HEK293 (cell line): ENCODE data around the gene LAMA2.

Experiments
- CTCF ChIA-PET: fragments of 350-600 bp; formaldehyde crosslinking; extraction: SDS; loops from one replicate; lab custom pipeline; 2021; ENCODE audit warnings: antibody characterized with exemption; lab: Yijun Ruan, JAX
- POLR2A ChIA-PET: fragments of 300-600 bp; formaldehyde crosslinking; extraction: SDS; loops from one replicate; lab custom pipeline; 2020; ENCODE audit warnings: antibody characterized with exemption, inconsistent platforms; lab: Yijun Ruan, JAX
- H3K27ac ChIP-seq: fragments of 200-500 bp; sonication (Bioruptor generic); 2 replicates; pipeline ENCODE4 v1.5.1; 2014; ENCODE audit warnings: low read depth, low read length, control low read depth, inconsistent platforms; ENCODE audit errors: extremely low read depth
- H3K36me3 ChIP-seq, 2 experiments: fragments of 200-500 bp in 1 of 2; sonication (Bioruptor generic) in 1 of 2; 1 replicate in 1 of 2; 2 replicates in 1 of 2; pipeline ENCODE4 v1.5.1; 2014 to 2017; ENCODE audit warnings: inconsistent platforms in 2 of 2, low read length in 2 of 2; ENCODE audit not compliant: control insufficient read depth in 2 of 2, insufficient read depth in 1 of 2
- H3K4me1 ChIP-seq: fragments of 200-500 bp; sonication (Bioruptor generic); 2 replicates; pipeline ENCODE4 v1.5.1; 2014; ENCODE audit warnings: mild to moderate bottlenecking, low read length, inconsistent platforms; ENCODE audit not compliant: control insufficient read depth, insufficient read depth
- H3K4me3 ChIP-seq: 2 replicates; pipeline ENCODE4 v1.5.1; 2011; ENCODE audit warnings: low read depth, mild to moderate bottlenecking, control low read depth, low read length, moderate library complexity
- H3K9me3 ChIP-seq: fragments of 200-500 bp; sonication (Bioruptor generic); 2 replicates; pipeline ENCODE4 v1.5.1; 2014; ENCODE audit warnings: low read depth, low read length, inconsistent platforms; ENCODE audit not compliant: control insufficient read depth, insufficient read depth
- KLF1 ChIP-seq: fragments of 450-650 bp; formaldehyde crosslinking; IDR thresholded peaks from 2 replicates; pipeline ENCODE4 v1.5.1; 2016; ENCODE audit warnings: missing biosample characterization, missing genetic modification characterization
- KLF16 ChIP-seq: fragments of 450-650 bp; formaldehyde crosslinking; IDR thresholded peaks from 2 replicates; pipeline ENCODE4 v1.5.1; 2017; ENCODE audit warnings: missing biosample characterization, missing genetic modification characterization
- ZNF140 ChIP-seq: fragments of 450-650 bp; formaldehyde crosslinking; IDR thresholded peaks from 2 replicates; pipeline ENCODE4 v1.5.1; 2016; ENCODE audit warnings: missing biosample characterization, missing genetic modification characterization
- ZNF16 ChIP-seq: fragments of 450-650 bp; formaldehyde crosslinking; IDR thresholded peaks from 2 replicates; pipeline ENCODE4 v1.5.1; 2016; ENCODE audit warnings: low read depth, missing biosample characterization, missing genetic modification characterization
- ZNF223 ChIP-seq: fragments of 450-650 bp; formaldehyde crosslinking; IDR thresholded peaks from 2 replicates; pipeline ENCODE4 v1.5.1; 2016; ENCODE audit warnings: missing biosample characterization, missing genetic modification characterization
- ZNF341 ChIP-seq: fragments of 450-650 bp; formaldehyde crosslinking; IDR thresholded peaks from 2 replicates; pipeline ENCODE4; 2016; ENCODE audit warnings: low read depth, missing biosample characterization, missing genetic modification characterization
- ZNF366 ChIP-seq: fragments of 450-650 bp; formaldehyde crosslinking; conservative IDR thresholded peaks from 2 replicates; pipeline ENCODE4 v1.5.1; 2016; ENCODE audit warnings: missing biosample characterization, missing genetic modification characterization
- ZNF558 ChIP-seq: fragments of 450-650 bp; formaldehyde crosslinking; IDR thresholded peaks from 2 replicates; pipeline ENCODE4 v1.5.1; 2016; ENCODE audit warnings: missing biosample characterization, missing genetic modification characterization
- ZNF585B ChIP-seq: fragments of 450-650 bp; formaldehyde crosslinking; IDR thresholded peaks from 2 replicates; pipeline ENCODE4 v1.5.1; 2016; ENCODE audit warnings: missing biosample characterization, missing genetic modification characterization
- ZNF624 ChIP-seq: fragments of 450-650 bp; formaldehyde crosslinking; IDR thresholded peaks from 2 replicates; pipeline ENCODE4 v1.5.1; 2017; ENCODE audit warnings: missing biosample characterization, missing genetic modification characterization
- ZNF660 ChIP-seq: fragments of 450-650 bp; IDR thresholded peaks from 2 replicates; pipeline ENCODE4 v1.5.1; 2018; ENCODE audit warnings: missing biosample characterization, mild to moderate bottlenecking, missing genetic modification characterization
- ZNF747 ChIP-seq: fragments of 450-650 bp; formaldehyde crosslinking; IDR thresholded peaks from 2 replicates; pipeline ENCODE4 v1.5.1; 2016; ENCODE audit warnings: missing biosample characterization, missing genetic modification characterization
- ZNF768 ChIP-seq: fragments of 450-650 bp; formaldehyde crosslinking; IDR thresholded peaks from 2 replicates; pipeline ENCODE4 v1.5.1; 2018; ENCODE audit warnings: missing biosample characterization, mild to moderate bottlenecking, missing genetic modification characterization
- ZNF837 ChIP-seq: fragments of 450-650 bp; formaldehyde crosslinking; IDR thresholded peaks from 2 replicates; pipeline ENCODE4 v1.5.1; 2016; ENCODE audit warnings: missing biosample characterization, missing genetic modification characterization
- ZSCAN16 ChIP-seq: fragments of 450-650 bp; formaldehyde crosslinking; IDR thresholded peaks from 2 replicates; pipeline ENCODE4 v1.5.1; 2016; ENCODE audit warnings: missing biosample characterization, missing genetic modification characterization
- ZSCAN4 ChIP-seq: fragments of 450-650 bp; formaldehyde crosslinking; IDR thresholded peaks from 2 replicates; pipeline ENCODE4 v1.5.1; 2017; ENCODE audit warnings: missing biosample characterization, missing genetic modification characterization
- TF ChIP-seq, protein P1 (sequence below): fragments of 450-650 bp; formaldehyde crosslinking; IDR thresholded peaks from 2 replicates; pipeline ENCODE4; 2016; ENCODE audit warnings: missing biosample characterization, missing genetic modification characterization
- TF ChIP-seq, protein P2 (sequence below): fragments of 450-650 bp; formaldehyde crosslinking; IDR thresholded peaks from 2 replicates; pipeline ENCODE4 v1.5.1; 2016; ENCODE audit warnings: missing biosample characterization, missing genetic modification characterization
- TF ChIP-seq, protein P3 (sequence below): fragments of 450-650 bp; formaldehyde crosslinking; conservative IDR thresholded peaks from 2 replicates; pipeline ENCODE4 v1.5.1; 2016; ENCODE audit warnings: low read depth, missing biosample characterization, missing genetic modification characterization
- TF ChIP-seq, protein P4 (sequence below): fragments of 450-650 bp; formaldehyde crosslinking; IDR thresholded peaks from 2 replicates; pipeline ENCODE4 v1.5.1; 2016; ENCODE audit warnings: missing biosample characterization, missing genetic modification characterization

Gene LAMA2

GRCh38 chr6:129544892-129545612 lies 662.1 kb downstream of the LAMA2 start:
- H3K36me3 ChIP-seq: no peaks in the 10 kb centered on the region
- TF ChIP-seq, protein P1, sequence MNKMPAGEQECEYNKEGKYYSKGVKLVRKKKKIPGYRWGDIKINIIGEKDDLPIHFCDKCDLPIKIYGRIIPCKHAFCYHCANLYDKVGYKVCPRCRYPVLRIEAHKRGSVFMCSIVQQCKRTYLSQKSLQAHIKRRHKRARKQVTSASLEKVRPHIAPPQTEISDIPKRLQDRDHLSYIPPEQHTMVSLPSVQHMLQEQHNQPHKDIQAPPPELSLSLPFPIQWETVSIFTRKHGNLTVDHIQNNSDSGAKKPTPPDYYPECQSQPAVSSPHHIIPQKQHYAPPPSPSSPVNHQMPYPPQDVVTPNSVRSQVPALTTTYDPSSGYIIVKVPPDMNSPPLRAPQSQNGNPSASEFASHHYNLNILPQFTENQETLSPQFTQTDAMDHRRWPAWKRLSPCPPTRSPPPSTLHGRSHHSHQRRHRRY (tag by site-specific recombination): no peak
- TF ChIP-seq ZSCAN16 (tag by site-specific recombination) (no peak), ZNF837 (tag by site-specific recombination) (no peak), ZSCAN4 (tag by site-specific recombination) (no peak), ZNF140 (no peak), ZNF768 (no peak), KLF16 (tag by site-specific recombination) (no peak), ZNF341 (no peak), ZNF624 (tag by site-specific recombination) (no peak), ZNF366 (tag by site-specific recombination) (no peak), ZNF585B (tag by site-specific recombination) (no peak), ZNF223 (tag by site-specific recombination) (no peak), ZNF747 (tag by site-specific recombination) (no peak), ZNF558 (no peak)
- TF ChIP-seq, protein P2, sequence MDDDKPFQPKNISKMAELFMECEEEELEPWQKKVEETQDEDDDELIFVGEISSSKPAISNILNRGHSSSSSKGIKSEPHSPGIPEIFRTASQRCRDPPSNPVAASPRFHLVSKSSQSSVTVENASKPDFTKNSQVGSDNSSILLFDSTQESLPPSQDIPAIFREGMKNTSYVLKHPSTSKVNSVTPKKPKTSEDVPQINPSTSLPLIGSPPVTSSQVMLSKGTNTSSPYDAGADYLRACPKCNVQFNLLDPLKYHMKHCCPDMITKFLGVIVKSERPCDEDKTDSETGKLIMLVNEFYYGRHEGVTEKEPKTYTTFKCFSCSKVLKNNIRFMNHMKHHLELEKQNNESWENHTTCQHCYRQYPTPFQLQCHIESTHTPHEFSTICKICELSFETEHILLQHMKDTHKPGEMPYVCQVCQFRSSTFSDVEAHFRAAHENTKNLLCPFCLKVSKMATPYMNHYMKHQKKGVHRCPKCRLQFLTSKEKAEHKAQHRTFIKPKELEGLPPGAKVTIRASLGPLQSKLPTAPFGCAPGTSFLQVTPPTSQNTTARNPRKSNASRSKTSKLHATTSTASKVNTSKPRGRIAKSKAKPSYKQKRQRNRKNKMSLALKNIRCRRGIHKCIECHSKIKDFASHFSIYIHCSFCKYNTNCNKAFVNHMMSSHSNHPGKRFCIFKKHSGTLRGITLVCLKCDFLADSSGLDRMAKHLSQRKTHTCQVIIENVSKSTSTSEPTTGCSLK (tag by site-specific recombination): no peak
- TF ChIP-seq, protein P3, sequence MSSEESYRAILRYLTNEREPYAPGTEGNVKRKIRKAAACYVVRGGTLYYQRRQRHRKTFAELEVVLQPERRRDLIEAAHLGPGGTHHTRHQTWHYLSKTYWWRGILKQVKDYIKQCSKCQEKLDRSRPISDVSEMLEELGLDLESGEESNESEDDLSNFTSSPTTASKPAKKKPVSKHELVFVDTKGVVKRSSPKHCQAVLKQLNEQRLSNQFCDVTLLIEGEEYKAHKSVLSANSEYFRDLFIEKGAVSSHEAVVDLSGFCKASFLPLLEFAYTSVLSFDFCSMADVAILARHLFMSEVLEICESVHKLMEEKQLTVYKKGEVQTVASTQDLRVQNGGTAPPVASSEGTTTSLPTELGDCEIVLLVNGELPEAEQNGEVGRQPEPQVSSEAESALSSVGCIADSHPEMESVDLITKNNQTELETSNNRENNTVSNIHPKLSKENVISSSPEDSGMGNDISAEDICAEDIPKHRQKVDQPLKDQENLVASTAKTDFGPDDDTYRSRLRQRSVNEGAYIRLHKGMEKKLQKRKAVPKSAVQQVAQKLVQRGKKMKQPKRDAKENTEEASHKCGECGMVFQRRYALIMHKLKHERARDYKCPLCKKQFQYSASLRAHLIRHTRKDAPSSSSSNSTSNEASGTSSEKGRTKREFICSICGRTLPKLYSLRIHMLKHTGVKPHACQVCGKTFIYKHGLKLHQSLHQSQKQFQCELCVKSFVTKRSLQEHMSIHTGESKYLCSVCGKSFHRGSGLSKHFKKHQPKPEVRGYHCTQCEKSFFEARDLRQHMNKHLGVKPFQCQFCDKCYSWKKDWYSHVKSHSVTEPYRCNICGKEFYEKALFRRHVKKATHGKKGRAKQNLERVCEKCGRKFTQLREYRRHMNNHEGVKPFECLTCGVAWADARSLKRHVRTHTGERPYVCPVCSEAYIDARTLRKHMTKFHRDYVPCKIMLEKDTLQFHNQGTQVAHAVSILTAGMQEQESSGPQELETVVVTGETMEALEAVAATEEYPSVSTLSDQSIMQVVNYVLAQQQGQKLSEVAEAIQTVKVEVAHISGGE (tag by site-specific recombination): no peak
- H3K4me1 ChIP-seq: no peaks in the 10 kb centered on the region
- H3K27ac ChIP-seq: no peak overlapping the region
- ChIA-PET POLR2A (no interaction called here), CTCF (no interaction called here)
- H3K9me3 ChIP-seq: no peaks in the 10 kb centered on the region
- H3K4me3 ChIP-seq: no peak overlapping the region

- POLR2A ChIA-PET: no interaction called here
- CTCF ChIA-PET: interaction anchor here (0.6 to 1.9 kb wide), 6 partner anchors 20 to 1013 kb away, joined by 3 to 9 read pairs (median 4); no protein-coding TSS in a partner anchor
- Histone ChIP-seq H3K4me3 (no peak overlapping the region), H3K36me3 (no peaks in the 10 kb centered on the region), H3K9me3 (no peaks in the 10 kb centered on the region), H3K27ac (no peak overlapping the region), H3K4me1 (no peaks in the 10 kb centered on the region)
- TF ChIP-seq ZNF660 (tag by site-specific recombination) (no peak), KLF1 (no peak), ZNF16 (tag by site-specific recombination) (no peak)
- TF ChIP-seq, protein P4, sequence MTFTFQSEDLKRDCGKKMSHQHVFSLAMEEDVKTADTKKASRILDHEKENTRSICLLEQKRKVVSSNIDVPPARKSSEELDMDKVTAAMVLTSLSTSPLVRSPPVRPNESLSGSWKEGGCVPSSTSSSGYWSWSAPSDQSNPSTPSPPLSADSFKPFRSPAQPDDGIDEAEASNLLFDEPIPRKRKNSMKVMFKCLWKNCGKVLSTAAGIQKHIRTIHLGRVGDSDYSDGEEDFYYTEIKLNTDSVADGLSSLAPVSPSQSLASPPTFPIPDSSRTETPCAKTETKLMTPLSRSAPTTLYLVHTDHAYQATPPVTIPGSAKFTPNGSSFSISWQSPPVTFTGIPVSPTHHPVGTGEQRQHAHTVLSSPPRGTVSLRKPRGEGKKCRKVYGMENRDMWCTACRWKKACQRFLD: no peak
Observed at GRCh38 chr6:129546702-129547101, 663.8 kb downstream of the LAMA2 start.
